GM13976 (cell line): Measurements from ENCODE around the gene SMIM24.
"Not testable (repeated sequence)": the region's sequence is repeated elsewhere in the genome, so short reads cannot be mapped to it uniquely, and the experiment has no call there.

ENCODE experiments used
- DNase-seq: peaks from one replicate; pipeline ENCODE4 v3.0.0; 2012; ENCODE audit warnings: low spot score
- in situ Hi-C: fragments of 300-500 bp; cut with MboI; formaldehyde crosslinking; loops from one replicate; pipeline ENCODE4 v1.12.0; 2022; ENCODE audit warnings: low sequenced_read_pairs, mixed read lengths, inconsistent platforms; ENCODE audit not compliant: unreplicated experiment
- TF ChIP-seq, protein P1 (sequence below): IDR thresholded peaks from 2 replicates; pipeline ENCODE4 v1.5.1; 2012; ENCODE audit warnings: borderline replicate concordance, mild to moderate bottlenecking; ENCODE audit not compliant: insufficient read depth; ENCODE audit errors: extremely low read depth, missing control alignments, control extremely low read depth

Gene SMIM24

GRCh38 chr19:3480383-3481091 is at the start of gene SMIM24:
Gene SMIM24 (minus strand): TSS chr19:3480525. CDS start chr19:3480463, 62 bp downstream.
- TF ChIP-seq, protein P1, sequence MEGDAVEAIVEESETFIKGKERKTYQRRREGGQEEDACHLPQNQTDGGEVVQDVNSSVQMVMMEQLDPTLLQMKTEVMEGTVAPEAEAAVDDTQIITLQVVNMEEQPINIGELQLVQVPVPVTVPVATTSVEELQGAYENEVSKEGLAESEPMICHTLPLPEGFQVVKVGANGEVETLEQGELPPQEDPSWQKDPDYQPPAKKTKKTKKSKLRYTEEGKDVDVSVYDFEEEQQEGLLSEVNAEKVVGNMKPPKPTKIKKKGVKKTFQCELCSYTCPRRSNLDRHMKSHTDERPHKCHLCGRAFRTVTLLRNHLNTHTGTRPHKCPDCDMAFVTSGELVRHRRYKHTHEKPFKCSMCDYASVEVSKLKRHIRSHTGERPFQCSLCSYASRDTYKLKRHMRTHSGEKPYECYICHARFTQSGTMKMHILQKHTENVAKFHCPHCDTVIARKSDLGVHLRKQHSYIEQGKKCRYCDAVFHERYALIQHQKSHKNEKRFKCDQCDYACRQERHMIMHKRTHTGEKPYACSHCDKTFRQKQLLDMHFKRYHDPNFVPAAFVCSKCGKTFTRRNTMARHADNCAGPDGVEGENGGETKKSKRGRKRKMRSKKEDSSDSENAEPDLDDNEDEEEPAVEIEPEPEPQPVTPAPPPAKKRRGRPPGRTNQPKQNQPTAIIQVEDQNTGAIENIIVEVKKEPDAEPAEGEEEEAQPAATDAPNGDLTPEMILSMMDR = no peak
- DNase-seq = no peak
- in situ Hi-C loops = loop anchor here (10.0 kb wide), 1 partner anchor 176 kb away; no protein-coding TSS in a partner anchor

- in situ Hi-C loops, DNase-seq: not testable (repeated sequence)
Observed at GRCh38 chr19:3529299-3529698, 49.0 kb upstream of the SMIM24 start.

GRCh38 chr19:3528539-3529211 is 48.4 kb upstream of the SMIM24 start:
- DNase-seq = no peak
- TF ChIP-seq, protein P1 = no peak
- in situ Hi-C loops = no loop called here

- in situ Hi-C loops = no loop called here
- TF ChIP-seq, protein P1 = no peak
- no peak for DNase-seq
Observed at GRCh38 chr19:3528080-3528479, 47.8 kb upstream of the SMIM24 start.

GRCh38 chr19:3527238-3527910 is 47.0 kb upstream of the SMIM24 start:
- TF ChIP-seq, protein P1 = no peak
- in situ Hi-C loops = no loop called here
- no peak for DNase-seq

GRCh38 chr19:3526507-3527237 is 46.3 kb upstream of the SMIM24 start:
- in situ Hi-C loops = no loop called here
- DNase-seq = no peak
- TF ChIP-seq, protein P1 = no peak

DNA sequence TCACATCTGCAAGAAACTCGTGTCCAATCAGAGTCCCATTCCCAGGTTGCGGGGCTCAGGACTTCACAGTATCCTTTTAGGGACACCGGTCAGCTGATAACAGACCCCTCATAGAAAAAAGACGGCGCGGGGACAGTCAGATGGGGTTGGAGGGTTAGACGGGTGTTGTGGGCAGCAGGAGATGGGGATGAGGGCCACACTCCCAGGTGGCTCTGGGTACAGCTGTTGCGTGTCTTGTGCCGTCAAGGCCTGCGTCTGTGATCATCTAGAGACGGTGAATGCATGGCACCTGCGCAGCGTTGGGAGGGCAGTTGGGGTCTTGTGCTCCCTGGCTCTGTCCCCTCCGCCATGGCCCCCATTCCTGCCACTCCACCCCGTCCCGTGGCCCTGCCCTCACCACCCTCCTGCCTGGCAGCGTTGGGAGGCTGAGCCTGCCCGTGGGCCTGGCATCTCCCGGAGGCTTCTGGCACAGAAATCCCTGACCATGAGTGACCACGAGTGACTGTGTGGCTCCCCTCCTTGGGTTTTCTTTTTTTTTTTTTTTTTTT is 44.7 kb upstream of the SMIM24 start:
- TF ChIP-seq, protein P1 = no peak
- in situ Hi-C loops = no loop called here
- no peak for DNase-seq
